ENCODE data around the gene LOXHD1. TPM values are rescaled to one million over a fixed set of nuclear protein-coding genes. Genes with fewer than 3 reads are reported as not detected.

LOXHD1 gene
- total RNA-seq, 1 donor from 2014 or later, result 0.29 TPM

DNA sequence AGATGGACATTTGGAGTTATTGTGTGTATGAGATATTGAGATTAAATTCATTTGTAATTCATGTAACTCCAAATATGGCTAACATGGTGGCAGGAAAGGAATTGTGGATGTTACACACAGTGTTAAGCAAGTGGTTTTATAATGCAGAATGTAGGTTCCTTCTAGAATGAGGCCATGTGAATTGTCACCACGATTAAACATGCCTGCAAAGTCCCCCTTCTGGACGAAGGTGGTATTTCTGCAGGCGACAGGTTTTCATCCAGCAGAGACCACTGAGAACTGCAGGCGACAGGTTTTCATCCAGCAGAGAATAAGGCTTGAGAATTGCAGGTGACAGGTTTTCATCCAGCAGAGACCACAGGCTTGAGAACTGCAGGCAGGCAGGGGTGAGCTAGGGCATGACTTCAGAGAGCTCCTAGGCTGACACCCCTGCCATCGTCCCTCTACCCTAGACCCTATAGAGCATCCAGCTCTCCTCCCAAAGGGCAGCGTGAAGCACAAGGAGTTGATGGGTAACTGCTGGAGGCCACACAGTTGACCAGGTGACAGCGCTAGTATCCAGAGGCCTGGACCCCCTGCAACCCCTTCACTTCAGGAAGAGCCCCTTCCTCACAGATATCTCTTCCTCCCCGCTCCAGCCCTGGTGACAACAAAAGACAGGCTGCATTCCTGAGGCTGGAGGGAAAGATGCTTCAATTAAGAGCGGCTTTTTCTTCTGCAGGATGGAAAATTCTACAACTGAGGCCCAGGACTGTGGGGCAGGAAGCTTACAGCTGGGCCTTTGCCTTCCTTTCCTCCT, 175.8 kb downstream of the LOXHD1 start:
- no peak for DNase-seq (ENCODE audit: low spot score)

DNA sequence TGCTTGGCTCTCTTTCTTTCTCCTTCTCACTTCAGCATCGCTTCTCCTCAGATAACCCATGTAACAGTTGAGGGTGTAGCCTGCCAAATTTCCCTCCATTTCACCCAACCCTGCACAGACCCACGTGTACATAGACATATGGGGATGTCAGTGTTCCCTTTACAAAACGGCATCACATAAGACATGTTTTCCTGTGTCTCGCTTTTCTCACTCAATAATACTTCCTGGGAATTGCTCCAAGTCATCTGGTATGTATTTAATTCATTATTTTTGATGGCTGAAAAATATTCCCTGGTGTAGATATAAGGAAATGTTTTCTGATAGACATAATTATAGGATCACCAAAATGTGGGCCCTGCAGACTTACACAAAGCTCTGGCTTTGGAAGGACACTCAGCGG, 176.8 kb downstream of the LOXHD1 start:
- no peak for DNase-seq (ENCODE audit: low spot score)

DNA sequence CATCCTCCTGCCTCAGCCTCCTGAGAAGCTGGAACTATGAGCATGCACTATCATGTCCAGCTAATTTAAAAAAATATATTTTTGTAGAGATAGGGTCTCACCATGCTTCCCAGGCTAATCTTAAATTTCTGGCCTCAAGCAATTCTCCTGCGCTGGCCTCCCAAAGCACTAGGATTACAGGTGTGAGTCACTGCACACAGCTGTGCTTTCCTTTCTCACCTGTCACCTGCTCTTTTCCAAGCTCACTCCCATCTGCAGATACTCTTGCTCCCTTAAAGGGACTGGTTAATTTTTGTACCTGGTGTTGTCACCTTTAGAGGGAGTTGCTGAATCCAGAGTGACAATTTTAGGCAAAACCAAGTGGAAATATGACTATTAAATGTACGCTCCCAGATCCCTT, 178.2 kb downstream of the LOXHD1 start:
- DNase-seq (ENCODE audit: low spot score), result no peak

DNA sequence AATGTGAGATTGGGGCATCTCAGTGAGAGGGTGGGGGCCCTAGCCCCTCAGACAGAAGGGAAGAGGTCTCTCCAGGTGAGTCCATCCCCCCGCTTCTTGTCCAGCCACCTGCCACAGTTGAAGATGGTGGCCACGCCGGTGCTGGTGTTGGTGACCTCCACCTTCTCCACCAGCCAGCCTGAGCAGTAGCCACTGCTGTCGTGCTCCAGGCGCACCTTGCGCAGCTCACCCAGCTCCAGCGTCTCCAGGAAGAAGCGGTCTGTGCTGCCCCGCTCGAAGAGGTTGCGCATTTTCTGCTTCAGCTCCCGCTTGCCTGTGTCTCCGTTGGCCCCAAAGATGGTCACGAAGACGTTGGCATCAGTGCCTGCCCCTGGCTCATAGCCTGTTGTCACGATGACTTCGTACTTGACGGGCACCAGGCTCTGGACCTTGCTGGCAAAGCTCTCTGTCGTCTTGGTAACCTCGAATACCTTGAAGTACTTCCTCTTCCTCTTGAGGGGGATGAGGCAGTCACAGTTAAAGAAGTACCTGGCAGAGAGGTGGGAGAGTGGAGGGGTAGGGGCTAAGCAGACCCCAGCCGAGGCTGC, 179.5 kb downstream of the LOXHD1 start:
- DNase-seq (ENCODE audit: low spot score), result no peak

DNA sequence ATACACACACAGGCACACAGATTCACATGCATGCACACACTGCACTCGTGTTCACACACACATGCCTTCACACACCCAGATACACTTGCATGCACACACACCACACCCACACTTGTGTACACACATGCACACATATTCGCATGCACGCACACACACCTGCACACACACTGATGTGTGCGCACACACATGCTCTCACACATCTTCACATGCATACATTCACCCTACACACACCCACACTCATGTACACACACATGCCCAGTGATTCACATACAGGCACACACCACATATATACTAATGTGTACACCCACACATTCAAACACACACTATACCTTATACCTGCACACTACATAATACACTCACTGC, 181.6 kb downstream of the LOXHD1 start:
- no peak for DNase-seq (ENCODE audit: low spot score)

DNA sequence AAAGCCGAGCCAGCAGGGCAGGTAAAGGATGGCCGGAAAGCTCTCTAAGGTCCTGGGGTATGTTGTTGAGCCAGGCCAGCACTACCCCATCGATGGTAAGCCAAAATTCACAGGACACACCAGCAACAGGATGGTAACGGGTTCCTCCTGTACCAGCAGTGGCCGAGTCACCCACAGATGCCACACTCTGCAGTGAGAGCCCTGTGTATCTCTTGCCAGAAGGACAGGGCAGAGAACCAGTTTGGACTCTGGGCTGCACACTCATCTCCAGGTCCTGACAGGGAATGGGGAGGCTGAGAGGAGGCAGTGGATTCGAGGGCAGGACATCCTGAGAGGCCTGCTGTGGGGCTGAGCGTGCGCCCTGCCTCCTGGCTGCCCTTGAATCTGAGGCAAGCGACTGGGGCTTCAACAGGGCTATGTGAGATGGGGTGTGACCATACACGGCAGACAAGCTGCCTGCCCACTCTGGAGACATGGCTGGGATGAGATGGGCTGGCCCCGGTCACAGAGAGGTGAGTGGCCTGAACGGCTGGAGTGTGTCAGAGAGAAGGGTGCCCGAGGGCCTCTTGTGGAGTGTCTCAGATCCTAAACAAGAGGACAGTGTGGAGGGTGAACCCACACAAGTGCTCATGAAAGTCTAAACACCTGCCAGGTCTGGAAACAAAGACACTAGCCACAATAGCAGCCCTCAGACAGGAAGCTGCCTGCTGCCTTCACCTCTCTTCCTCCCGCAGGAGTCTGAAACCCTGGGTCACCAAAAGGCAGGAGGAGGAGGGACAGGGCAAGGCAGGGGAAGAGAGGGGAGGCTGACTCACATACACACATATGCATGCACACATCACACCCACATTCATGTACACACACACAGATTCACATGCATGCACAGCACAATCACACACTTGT, 182.3 kb downstream of the LOXHD1 start:
- no peak for DNase-seq (ENCODE audit: low spot score)

DNA sequence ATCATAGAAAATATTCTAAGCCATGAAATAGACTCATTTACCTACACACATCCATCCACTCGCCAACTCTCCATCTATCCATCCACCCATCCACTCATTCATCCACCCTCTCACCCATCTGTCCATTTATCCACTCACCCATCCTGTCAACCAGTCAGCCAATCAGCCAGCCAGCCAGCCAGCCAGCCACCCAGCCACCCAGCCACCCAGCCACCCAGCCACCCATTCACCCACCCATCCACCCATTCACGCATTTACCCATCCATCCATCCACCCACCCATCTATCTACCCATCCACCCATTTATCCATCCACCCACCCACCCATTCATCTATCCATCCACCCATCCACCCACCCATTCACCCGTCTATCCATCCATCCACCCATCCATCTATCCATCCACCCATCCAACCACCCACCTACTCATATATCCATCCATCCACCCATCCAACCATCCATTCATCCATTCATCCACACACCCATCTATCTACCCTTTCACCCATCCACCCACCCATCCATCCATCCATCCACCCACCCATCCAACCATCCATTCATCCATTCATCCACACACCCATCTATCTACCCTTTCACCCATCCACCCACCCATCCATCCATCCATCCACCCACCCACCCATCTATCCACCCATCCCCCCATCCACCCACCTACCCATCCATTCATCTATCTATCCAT, 185.1 kb downstream of the LOXHD1 start:
- DNase-seq (ENCODE audit: low spot score), result no peak

DNA sequence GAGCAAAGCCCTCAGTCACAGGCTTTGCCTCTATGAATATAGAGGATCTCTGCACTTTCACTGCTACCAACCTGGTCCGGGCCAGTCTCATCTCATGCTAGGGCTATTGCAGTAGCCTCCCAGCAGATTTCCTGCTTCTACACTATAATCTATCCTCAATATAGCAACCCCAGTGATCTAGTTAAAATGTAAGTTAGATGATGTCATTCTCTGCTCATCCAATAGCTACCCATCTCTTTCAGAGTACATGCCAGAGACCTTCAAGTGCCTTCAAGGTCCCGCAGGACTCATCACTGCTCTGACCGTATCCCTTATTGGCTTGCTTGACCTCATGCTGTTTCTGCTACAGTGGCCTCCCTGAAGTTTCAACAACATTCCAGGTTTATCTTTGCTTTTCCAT, 186.3 kb downstream of the LOXHD1 start:
- DNase-seq (ENCODE audit: low spot score), result no peak

DNA sequence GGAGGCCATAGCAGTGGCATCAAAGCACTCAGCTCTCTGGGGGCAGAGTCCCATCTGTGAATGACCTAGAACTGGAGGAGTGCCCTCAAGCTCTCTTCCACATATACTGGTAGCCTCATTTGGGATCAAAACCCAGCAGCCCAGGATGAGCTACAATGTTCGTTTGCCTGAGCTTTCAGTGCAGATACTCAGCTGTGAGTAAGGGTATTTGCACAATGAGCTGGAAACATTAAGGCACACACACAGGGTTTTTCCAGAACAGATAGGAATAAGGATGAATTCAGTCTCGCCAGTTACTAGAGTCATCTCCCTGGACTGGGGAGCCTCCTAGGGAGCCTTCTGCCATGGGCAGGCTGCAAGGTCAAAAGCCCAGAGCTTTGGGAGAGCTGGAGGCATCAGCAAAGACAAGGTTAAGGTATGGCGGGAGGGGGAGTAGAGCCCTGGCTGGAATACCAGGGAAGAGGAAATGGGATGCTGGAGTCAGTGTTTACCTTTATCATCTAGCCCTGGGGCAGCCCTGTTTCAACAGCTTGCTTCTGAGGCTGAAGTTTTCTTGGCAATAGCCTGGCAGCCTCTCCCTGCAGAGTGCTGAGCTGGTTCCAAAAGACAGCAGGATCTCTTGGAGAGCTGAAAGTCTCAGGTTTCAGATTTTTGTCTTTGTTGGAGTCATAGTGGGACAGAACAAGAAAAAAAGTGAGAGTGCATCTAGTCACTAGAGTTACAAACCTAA, 187.7 kb downstream of the LOXHD1 start:
- no peak for DNase-seq (ENCODE audit: low spot score)

DNA sequence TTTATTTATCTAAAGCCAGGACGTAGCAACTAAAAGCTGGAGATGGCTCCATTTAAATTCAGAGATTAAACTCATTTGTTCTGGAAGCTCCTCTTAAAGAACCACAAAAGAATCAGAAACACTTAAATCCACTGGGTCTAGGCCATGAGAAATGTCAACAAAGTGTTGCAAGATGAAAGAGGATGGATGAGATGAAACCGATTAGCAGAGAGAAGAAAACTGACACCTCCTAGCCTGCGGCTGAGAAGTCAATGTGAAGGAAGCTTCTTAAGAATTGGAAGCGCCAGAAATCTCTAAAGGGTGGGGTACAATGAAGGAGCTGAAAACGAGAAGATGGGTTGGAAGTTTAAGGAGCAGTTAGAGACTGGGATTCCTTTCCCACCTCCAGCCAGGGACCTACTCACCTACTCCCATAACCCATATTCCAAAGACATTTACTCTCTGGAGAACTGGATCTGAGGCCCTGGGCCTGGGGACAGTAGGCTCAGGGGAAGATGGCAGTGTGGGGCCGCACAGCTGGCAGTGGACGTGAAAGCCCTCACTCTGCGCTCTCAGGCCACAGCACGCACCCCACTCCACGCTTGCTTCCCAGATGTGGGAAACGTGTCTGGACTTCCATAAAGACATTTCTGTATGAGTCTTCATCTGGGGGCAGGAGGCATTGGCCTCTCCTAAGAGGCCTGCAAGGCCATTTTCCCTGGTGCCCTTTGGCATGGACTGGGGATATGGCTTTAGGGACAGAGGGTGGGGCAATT, 188.4 kb downstream of the LOXHD1 start:
- DNase-seq (ENCODE audit: low spot score), result no peak

DNA sequence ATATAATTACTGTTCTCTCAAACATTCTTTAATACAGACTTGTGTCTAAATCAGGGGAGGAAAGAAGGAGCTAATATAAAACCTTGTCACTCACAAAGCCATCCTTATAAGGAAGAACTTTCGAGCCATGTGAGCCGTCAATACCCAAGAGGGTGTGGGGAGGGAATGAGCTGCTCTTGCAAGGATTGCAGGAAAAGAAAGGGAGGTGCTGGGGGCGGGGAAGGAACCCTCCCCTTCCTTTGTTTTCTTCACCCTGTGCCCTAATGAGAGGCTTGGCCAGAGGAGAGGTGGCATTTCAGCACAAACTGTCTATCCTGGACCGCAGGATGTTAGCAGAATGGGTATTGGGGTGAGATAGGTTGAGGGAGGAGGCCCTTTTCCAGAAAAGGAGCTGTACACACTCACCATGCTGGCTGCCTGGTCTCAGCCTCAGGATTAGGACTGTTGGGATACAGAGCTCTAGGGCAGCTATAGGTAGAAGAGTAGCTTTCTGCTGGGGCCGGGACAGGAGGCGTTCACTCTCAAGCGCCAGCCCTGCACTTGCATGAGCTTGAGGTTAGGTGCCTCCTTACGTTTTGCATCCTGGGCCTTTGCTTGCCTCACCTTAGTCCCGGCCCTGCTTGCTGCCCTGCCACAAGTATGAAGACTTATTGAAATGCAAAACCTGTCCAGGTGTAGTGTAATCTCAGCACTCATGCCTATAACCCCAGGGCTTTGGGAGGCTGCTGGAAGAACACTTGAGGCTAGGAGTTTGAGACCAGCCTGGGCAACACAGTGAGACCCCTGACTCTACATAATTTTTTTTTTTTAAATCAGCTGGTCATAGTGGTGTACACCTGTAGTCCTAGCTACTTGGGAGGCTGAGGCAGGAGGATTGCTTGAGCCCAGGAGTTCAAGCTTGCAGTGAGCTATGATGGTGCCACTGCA, 190.5 kb downstream of the LOXHD1 start:
- no peak for DNase-seq (ENCODE audit: low spot score)

DNA sequence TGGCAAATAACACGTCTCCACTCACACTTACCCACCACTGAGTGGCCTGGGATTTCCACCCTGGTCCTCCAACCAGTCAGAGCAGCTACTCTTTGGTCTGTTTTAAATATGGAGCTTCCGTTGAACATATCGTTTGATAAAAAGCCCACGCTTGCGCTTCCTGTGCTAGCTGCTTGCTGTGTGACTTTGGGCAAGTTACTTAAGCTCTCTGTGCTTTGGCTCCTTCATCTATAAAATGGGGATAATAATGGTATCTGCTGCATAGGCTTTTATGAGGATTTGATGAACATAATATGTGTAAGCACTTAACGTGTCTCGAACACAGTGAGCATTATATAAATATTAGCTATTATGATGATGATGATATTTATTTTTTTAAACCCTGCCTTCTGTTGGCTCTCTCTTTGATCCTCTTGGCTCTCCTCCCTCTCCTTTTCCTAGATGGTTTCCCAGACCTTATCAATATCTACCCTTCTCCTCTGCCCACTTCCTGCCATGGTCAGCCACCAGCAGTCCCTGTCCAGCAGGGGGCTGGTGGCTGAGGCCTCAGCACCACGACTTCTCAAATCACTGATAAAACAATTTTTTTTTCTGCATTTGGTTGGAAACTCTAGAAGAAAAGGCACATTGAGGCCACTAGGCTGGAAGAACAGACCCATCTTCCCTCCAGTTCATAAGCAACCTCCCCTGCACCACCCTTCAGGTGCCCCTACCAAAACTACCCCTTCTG, 191.9 kb downstream of the LOXHD1 start:
- no peak for DNase-seq (ENCODE audit: low spot score)

DNA sequence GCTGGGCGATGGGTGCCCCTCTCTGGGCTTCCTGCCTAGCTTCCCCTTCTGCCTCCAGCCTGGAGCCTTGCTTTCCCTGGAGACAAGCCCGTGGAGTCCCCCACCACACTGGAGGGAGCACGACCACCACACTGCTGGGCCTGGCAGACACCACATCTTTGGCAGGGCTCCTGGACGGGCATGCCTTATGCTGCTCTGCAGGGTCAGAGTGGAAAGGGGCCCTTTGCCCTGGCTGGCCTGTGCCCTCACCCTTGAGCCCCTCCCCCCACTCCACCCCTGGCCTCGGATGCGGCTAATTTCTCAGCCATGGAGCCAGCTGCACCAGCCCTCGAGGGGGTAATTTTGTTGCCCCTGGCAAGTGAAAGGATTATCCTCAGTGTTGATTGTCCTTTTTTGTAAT, 194.5 kb downstream of the LOXHD1 start:
- no peak for DNase-seq (ENCODE audit: low spot score)

DNA sequence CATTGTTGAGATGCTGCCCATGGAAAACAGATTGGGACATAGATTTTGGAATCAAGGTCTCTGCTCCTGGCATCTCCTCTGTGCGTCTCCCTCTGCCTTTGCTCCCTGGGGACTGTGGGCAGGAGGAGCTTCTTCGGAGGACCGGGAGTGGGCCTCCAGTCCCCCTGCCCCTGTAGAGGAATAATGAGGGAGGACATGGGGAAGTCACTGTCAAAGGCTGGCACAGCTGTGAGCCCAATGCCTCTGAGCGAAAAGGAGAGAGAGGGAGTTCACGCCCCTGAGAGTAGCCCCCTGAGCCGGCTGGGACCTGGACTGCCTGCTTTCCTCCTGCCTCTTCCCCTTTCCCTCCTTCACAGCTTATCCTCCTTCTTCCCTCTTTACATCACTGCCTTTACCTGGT, 195.0 kb downstream of the LOXHD1 start:
- no peak for DNase-seq (ENCODE audit: low spot score)

DNA sequence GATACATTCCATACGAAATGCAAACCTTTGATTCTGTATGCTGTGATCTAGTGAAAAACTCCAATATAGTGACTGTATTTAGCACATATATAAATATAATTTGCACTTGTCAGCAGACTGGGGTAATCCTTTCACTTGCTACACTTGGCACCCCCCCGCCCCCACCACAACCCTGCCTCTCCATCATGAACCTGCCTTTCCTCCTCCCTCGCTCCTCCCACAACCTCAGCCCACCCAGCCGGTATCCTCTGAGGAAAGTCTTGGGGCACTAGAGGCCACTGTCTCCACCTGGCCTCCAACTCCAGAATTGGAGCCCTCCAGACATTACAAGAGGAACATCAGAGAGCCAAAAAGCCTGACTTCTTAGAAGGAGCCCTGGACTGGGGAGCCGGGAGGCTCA, 196.3 kb downstream of the LOXHD1 start:
- no peak for DNase-seq (ENCODE audit: low spot score)

DNA sequence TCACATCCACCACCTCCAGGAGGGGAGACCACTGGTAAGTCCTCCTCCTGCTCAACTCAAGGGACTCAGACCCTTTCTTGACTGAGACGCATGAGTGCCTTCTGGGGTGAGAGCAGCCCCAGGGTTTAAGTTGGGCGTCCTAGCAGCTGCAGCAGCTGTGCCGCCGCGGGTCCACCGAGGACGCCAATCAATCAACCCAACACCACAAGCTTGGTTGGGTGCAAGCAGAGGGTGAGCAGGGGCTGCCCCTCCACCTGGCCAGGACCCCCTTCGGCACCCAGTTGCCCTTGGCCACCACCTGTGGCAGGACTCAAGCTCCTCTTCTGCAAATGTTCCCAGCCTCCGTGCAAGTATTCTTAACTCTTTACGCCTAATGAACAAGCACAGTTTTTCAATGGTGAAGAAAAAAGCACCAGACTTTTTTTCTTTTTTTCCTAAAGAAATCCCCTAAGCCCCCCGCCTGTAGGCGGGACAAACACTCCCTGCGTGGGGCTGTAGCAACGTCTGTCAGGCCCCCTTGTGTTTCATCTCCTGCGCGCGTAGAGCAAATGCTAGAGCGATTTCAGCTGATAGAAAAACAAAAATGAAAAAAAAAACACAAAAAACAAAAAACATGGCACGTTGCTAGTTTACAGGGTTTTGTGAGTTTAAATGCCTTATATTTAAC, 197.1 kb downstream of the LOXHD1 start:
- no peak for DNase-seq (ENCODE audit: low spot score)

DNA sequence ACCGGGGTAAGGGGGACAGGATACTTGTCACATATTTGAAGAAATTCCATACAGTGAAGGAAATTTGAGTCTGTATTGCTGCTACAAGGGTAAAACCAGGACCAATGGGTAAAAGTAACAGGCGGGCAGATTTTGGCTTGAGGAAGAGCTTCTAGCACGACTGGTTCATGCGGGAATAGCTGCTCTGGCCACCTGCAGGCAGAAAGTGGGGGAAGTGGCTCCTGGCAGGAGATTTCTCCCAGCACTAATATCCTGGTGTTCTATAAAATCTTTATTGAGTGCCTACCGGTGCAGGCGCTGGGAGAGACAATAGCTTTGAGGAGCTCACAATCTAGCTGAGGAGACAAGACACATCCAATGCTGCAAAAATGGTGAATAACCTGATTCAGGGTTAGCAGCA, 198.5 kb downstream of the LOXHD1 start:
- DNase-seq (ENCODE audit: low spot score), result no peak

DNA sequence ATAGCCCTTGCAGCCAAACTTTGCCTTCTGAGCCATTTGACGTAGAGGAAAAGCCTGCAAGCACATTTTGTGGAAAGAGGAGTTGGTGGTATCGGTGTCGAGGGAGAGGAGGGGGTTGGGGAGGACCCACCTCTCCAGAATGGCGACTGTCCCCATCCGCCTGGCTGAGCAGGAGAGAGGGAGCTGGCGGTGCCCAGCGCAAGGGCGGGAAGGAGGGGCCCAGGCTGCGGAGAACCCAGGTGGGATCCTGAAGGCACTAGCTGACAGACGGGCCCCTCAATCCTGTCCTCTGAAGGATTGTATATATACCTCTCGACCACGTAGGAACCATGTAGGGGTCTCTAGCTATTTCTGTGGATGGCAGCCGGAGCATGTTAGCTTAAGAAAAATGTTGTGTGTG, 200.3 kb downstream of the LOXHD1 start:
- no peak for DNase-seq (ENCODE audit: low spot score)

All from ureter (tissue), 1 donor.